ENCODE results near the gene USH2A.
"Not testable (repeated sequence)": the region's sequence is repeated elsewhere in the genome, so short reads cannot be mapped to it uniquely, and the experiment has no call there.

The USH2A gene

GRCh38 chr1:216387782-216388181, 35.5 kb downstream of the USH2A start:
- no peak for DNase-seq

- no peak for DNase-seq
Observed at GRCh38 chr1:216379441-216379840, 43.8 kb downstream of the USH2A start.

- no peak for DNase-seq
Observed at GRCh38 chr1:216368249-216368648, 55.0 kb downstream of the USH2A start.

- no peak for DNase-seq
Observed at GRCh38 chr1:216366979-216367378, 56.3 kb downstream of the USH2A start.

GRCh38 chr1:216356945-216357344, 66.3 kb downstream of the USH2A start:
- no peak for DNase-seq

GRCh38 chr1:216350186-216350585, 73.1 kb downstream of the USH2A start:
- DNase-seq: no peak

- no peak for DNase-seq
Observed at GRCh38 chr1:216346526-216346925, 76.7 kb downstream of the USH2A start.

- DNase-seq: not testable (repeated sequence)
Observed at GRCh38 chr1:216340542-216340941, 82.7 kb downstream of the USH2A start.

- DNase-seq: no peak
Observed at GRCh38 chr1:216332462-216332861, 90.8 kb downstream of the USH2A start.

- no peak for DNase-seq
Observed at GRCh38 chr1:216332003-216332402, 91.2 kb downstream of the USH2A start.

- DNase-seq: no peak
Observed at GRCh38 chr1:216331211-216331610, 92.0 kb downstream of the USH2A start.

GRCh38 chr1:216330262-216330661, 93.0 kb downstream of the USH2A start:
- DNase-seq: no peak

- no peak for DNase-seq
Observed at GRCh38 chr1:216325946-216326345, 97.3 kb downstream of the USH2A start.

- no peak for DNase-seq
Observed at GRCh38 chr1:216325336-216325735, 97.9 kb downstream of the USH2A start.

GRCh38 chr1:216323344-216323743, 99.9 kb downstream of the USH2A start:
- DNase-seq: no peak

GRCh38 chr1:216314379-216315095, 108.7 kb downstream of the USH2A start:
- DNase-seq: no peak

GRCh38 chr1:216310776-216311175, 112.5 kb downstream of the USH2A start:
- no peak for DNase-seq

GRCh38 chr1:216306830-216307229, 116.4 kb downstream of the USH2A start:
- no peak for DNase-seq

GRCh38 chr1:216303690-216304089, 119.6 kb downstream of the USH2A start:
- no peak for DNase-seq

- DNase-seq: no peak
Observed at GRCh38 chr1:216293683-216294082, 129.6 kb downstream of the USH2A start.

- no peak for DNase-seq
Observed at GRCh38 chr1:216290074-216290473, 133.2 kb downstream of the USH2A start.

- DNase-seq: no peak
Observed at GRCh38 chr1:216285052-216285451, 138.2 kb downstream of the USH2A start.

GRCh38 chr1:216281757-216282156, 141.5 kb downstream of the USH2A start:
- no peak for DNase-seq

GRCh38 chr1:216270086-216270773, 153.0 kb downstream of the USH2A start:
- no peak for DNase-seq

- no peak for DNase-seq
Observed at GRCh38 chr1:216261631-216262030, 161.6 kb downstream of the USH2A start.
